WTC11 (cell line): ENCODE measurements around the gene OXSR1.

Experiments
- ATF2 ChIP-seq: sonication (generic); formaldehyde crosslinking; IDR thresholded peaks from 2 replicates; pipeline ENCODE4 v1.8.1; 2022; ENCODE audit warnings: low read depth, missing genetic modification reagents, borderline replicate concordance
- IRF1 ChIP-seq: sonication (generic); formaldehyde crosslinking; IDR thresholded peaks from 2 replicates; pipeline ENCODE4 v1.8.0; 2023; ENCODE audit warnings: missing genetic modification reagents
- TF ChIP-seq, protein P1 (sequence below): sonication (generic); formaldehyde crosslinking; conservative IDR thresholded peaks from 2 replicates; pipeline ENCODE4 v1.8.1; 2022; ENCODE audit warnings: mild to moderate bottlenecking, missing genetic modification reagents

DNA sequence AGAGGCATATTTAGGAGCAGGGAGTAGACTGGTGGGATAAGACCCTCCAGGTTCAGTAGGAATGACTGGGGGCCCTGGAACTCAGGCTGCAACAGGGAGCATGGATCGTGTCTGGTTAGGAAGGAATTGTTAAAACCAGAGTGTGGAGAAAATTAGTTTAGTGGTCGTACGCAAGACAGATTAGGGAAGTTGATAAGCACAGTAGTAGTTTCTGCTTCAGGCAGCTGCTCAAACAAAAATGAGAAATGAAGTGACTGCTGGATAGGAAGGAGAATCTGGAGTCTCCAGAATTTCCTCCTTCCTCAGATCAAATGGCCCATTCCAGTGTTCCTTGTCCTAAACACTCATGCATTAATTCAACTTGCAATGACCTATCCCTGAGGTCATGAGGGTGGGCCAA is 15.6 kb upstream of the OXSR1 start:
- TF ChIP-seq IRF1 (CRISPR knock-in tag) (no peak), ATF2 (CRISPR knock-in tag) (no peak)
- TF ChIP-seq, protein P1, sequence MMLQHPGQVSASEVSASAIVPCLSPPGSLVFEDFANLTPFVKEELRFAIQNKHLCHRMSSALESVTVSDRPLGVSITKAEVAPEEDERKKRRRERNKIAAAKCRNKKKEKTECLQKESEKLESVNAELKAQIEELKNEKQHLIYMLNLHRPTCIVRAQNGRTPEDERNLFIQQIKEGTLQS (CRISPR knock-in tag): no peak
